HEK293T (cell line): Measurements from ENCODE around the gene BICD2.
A peak's percentile ranks its signal among the peaks of the same experiment; 100 is the strongest.

ENCODE experiments used
- CTCF ChIA-PET: fragments of 350-600 bp; formaldehyde crosslinking; extraction: SDS; loops from one replicate; lab custom pipeline; 2021; ENCODE audit warnings: antibody characterized with exemption, inconsistent platforms; lab: Yijun Ruan, JAX
- POLR2A ChIA-PET: fragments of 350-600 bp; formaldehyde crosslinking; extraction: SDS; loops from one replicate; lab custom pipeline; 2020; ENCODE audit warnings: antibody characterized with exemption, inconsistent platforms; lab: Yijun Ruan, JAX
- DNase-seq: peaks from one replicate; pipeline ENCODE4 v3.0.0; 2012; ENCODE audit warnings: mixed read lengths; ENCODE audit errors: extremely low spot score
- ARNT ChIP-seq: fragments of 450-650 bp; IDR thresholded peaks from 2 replicates; pipeline ENCODE4 v1.6.1; 2017; ENCODE audit warnings: mild to moderate bottlenecking
- BHLHE40 ChIP-seq: fragments of 450-650 bp; IDR thresholded peaks from 2 replicates; pipeline ENCODE4 v1.6.1; 2016; ENCODE audit warnings: mild to moderate bottlenecking, moderate library complexity, borderline replicate concordance
- CTBP1 ChIP-seq: fragments of 450-650 bp; IDR thresholded peaks from 2 replicates; pipeline ENCODE4 v1.6.1; 2016; ENCODE audit warnings: borderline replicate concordance
- ELF4 ChIP-seq: fragments of 450-650 bp; IDR thresholded peaks from 2 replicates; pipeline ENCODE4 v1.6.1; 2017; ENCODE audit warnings: antibody characterized with exemption
- FOXA1 ChIP-seq: fragments of 450-650 bp; IDR thresholded peaks from 2 replicates; pipeline ENCODE4 v1.6.1; 2016; ENCODE audit warnings: mild to moderate bottlenecking
- FOXK2 ChIP-seq: fragments of 450-650 bp; IDR thresholded peaks from 2 replicates; pipeline ENCODE4 v1.6.1; 2016; ENCODE audit warnings: mild to moderate bottlenecking
- FOXM1 ChIP-seq: fragments of 450-650 bp; IDR thresholded peaks from 2 replicates; pipeline ENCODE4 v1.6.1; 2017; ENCODE audit warnings: mild to moderate bottlenecking, borderline replicate concordance
- HDGF ChIP-seq: fragments of 450-650 bp; IDR thresholded peaks from 2 replicates; pipeline ENCODE4 v1.6.1; 2017; ENCODE audit warnings: antibody characterized with exemption, borderline replicate concordance
- L3MBTL2 ChIP-seq: fragments of 450-650 bp; conservative IDR thresholded peaks from 2 replicates; pipeline ENCODE4 v1.6.1; 2016; ENCODE audit warnings: mild to moderate bottlenecking
- LEF1 ChIP-seq: fragments of 450-650 bp; IDR thresholded peaks from 2 replicates; pipeline ENCODE4 v1.6.1; 2017; ENCODE audit warnings: mild to moderate bottlenecking, borderline replicate concordance
- NFRKB ChIP-seq: fragments of 450-650 bp; IDR thresholded peaks from 2 replicates; pipeline ENCODE4 v1.6.1; 2016; ENCODE audit warnings: mild to moderate bottlenecking, moderate library complexity
- SP1 ChIP-seq: fragments of 450-650 bp; IDR thresholded peaks from 2 replicates; pipeline ENCODE4 v1.6.1; 2017
- SUZ12 ChIP-seq: fragments of 450-650 bp; IDR thresholded peaks from 2 replicates; pipeline ENCODE4 v1.6.1; 2016; ENCODE audit warnings: mild to moderate bottlenecking
- TARDBP ChIP-seq: fragments of 450-650 bp; IDR thresholded peaks from 2 replicates; pipeline ENCODE4 v1.6.1; 2016
- ZNF384 ChIP-seq: fragments of 450-650 bp; IDR thresholded peaks from 2 replicates; pipeline ENCODE4 v1.6.1; 2016
- TF ChIP-seq, protein P1 (sequence below): fragments of 450-650 bp; IDR thresholded peaks from 2 replicates; pipeline ENCODE4 v1.6.1; 2016

BICD2 gene

DNA sequence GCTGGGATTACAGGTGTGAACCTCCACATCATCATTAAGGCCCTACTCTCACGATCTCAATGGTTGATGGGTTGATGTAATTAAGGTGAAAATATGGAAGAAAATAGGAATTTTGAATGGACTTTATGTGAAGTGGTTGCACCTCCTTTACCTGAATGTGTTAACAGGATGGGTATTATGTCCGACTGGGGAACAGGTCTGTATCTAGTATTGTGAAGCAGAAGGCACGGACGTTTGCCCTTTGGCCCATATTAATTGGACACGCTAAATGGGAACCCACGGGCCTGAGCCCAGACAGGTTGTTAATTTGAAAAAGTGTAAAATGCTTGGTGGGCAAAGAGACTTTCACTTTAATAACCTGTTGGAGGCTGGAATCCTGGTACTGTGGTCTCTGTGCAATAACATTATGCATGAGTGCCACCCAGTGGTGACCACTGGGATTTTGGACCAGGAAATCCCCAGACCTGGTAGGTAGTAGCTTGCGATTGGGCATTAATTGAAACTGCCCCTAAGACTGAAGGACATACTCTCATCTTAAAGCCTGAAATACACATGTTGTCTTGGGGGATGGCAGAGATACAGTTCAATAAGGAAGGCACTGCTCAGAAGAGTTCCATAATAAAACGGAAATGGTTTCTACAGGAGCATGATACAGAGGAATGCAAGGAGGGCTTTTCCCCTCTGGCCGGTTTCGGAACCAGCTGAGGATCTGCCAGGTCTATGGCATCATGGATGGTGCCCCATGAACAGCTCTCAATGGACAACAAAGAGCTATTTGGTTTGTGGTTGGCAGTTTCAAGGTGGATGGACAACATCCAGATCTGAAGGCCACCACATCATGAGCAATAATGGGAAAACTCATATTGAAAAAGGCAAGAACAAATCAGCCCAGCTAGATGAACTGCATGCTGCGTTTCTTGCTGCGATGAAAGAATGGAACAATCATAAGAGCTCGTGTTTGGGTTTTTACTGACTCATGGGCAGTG lies 26.2 kb upstream of the BICD2 start:
- DNase-seq: peak; percentile 80
- CTCF ChIA-PET: interaction anchor here (0.6 to 1.9 kb wide), 9 partner anchors 22 to 1800 kb away, joined by 3 to 20 read pairs (median 5); no protein-coding TSS in a partner anchor
- TF ChIP-seq FOXK2 (no peak), BHLHE40 (no peak), HDGF (no peak), FOXM1 (no peak), ELF4 (no peak), SUZ12 (no peak)
- TF ChIP-seq, protein P1, sequence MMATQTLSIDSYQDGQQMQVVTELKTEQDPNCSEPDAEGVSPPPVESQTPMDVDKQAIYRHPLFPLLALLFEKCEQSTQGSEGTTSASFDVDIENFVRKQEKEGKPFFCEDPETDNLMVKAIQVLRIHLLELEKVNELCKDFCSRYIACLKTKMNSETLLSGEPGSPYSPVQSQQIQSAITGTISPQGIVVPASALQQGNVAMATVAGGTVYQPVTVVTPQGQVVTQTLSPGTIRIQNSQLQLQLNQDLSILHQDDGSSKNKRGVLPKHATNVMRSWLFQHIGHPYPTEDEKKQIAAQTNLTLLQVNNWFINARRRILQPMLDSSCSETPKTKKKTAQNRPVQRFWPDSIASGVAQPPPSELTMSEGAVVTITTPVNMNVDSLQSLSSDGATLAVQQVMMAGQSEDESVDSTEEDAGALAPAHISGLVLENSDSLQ: no peak
- POLR2A ChIA-PET: interaction anchor here (0.9 to 1.1 kb wide), 2 partner anchors 26 to 120 kb away, joined by 4 read pairs; partner anchors contain the start of gene IPPK

DNA sequence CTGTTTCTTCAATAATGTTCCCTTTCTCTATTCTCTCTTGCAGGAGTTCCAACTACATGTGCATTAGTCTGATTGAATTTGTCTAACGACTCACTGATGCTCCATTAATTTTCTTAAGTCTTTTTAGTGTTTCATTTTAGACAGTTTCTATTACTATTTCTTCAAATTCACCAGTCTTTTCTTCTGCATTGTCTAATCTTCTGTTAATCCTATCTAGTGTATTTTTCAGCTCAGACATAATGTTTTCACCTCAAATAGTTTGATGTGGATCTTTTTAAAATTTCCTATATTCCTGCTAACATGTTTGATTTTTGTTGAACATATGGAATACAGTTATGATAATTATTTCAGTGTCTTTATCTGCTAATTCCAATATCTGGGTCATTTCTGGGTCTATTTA lies 21.7 kb upstream of the BICD2 start:
- ChIA-PET CTCF (no interaction called here), POLR2A (no interaction called here)
- TF ChIP-seq SUZ12 (no peak), CTBP1 (no peak), SP1 (no peak), L3MBTL2 (no peak), FOXK2 (no peak), NFRKB (no peak), FOXA1 (no peak), ELF4 (no peak)
- TF ChIP-seq, protein P1: no peak
- no peak for DNase-seq

DNA sequence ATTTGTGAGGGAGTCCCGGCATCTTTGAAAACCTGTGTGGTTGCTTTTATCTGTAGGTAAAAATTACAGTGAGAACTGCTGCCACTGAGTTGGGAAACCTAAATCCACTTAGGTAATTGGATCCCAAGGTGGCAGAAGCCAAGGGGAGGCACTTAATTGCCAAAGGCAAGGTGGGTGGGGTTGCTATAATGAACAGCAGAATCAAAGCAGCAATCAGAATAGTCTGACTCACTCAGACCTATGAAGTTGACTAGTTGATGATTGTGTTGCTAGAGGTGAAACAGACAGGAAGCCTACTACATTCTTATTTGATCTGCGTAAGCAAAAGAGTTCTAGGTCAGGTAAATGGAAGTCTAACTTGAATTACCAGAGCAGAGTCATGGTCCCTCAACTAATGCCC lies 17.3 kb upstream of the BICD2 start:
- TF ChIP-seq FOXM1 (no peak), FOXK2 (no peak), FOXA1 (no peak), SP1 (no peak), L3MBTL2 (no peak), LEF1 (no peak), ELF4 (no peak), HDGF (no peak), SUZ12 (no peak)
- TF ChIP-seq, protein P1: no peak
- ChIA-PET CTCF (no interaction called here), POLR2A (no interaction called here)
- no peak for DNase-seq

DNA sequence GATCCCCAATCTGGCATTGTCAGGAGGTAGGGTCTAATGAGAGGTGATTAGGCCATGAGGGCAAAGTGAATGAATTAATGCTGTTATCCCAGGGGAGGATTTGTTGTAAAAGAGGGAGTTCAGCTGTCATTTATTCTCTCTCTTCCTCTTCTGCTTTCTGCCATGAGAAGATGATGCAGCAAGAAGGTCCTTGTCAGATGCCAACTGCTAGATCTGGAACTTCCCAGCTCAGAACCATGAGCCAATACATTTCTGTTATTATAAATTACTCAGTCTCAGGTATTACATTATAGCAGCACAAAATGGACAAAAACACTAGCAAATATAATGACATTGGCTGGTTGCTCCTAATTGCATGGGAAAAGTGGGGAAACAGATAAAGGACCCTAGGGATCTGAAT lies 15.6 kb upstream of the BICD2 start:
- DNase-seq: no peak
- CTCF ChIA-PET: no interaction called here
- no peak for TF ChIP-seq FOXM1
- TF ChIP-seq SP1: no peak
- no peak for TF ChIP-seq LEF1
- TF ChIP-seq SUZ12: no peak
- POLR2A ChIA-PET: no interaction called here

DNA sequence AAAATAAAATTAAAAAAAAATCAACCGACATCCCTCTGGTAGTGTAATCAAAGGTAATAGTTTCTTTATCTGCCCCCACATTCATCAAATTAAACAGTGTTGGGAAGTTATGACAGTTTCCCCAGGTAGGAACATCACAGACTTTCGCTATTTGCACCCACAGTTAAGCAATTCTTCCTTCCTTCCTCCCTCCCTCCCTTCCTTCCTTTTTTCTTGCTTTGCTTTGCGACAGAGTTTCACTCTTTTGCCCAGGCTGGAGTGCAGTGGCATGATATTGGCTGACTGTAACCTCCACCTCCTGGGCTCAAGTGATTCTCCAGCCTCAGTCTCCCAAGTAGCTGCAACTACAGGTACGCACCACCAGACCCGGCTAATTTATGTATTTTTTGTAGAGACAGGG lies 10.8 kb upstream of the BICD2 start:
- DNase-seq: no peak
- ChIA-PET POLR2A (no interaction called here), CTCF (no interaction called here)
- TF ChIP-seq SUZ12 (no peak), NFRKB (no peak), ZNF384 (no peak), ELF4 (no peak), CTBP1 (no peak), ARNT (no peak), L3MBTL2 (no peak), LEF1 (no peak), FOXA1 (no peak), HDGF (no peak), FOXK2 (no peak), FOXM1 (no peak), TARDBP (no peak)
- TF ChIP-seq, protein P1: no peak

DNA sequence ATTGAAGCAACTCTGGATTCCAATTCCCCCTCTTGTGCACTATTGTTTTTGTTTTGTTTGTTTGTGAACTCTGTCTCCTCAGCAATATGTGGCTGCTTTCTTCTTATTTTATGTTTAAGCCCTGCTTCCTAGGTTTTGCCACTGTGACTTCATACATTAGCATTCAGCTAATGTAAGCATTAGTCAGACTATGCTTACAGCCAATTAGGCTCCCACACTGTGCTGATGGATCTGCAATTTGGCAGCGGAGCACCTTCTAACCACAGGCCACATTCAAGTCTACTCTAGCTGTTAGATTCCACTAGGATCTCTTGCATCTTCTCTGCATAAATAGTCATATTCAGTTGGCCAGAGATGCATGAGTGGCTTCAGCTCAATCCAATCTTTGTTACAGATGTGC lies 9.6 kb upstream of the BICD2 start:
- POLR2A ChIA-PET: no interaction called here
- no peak for TF ChIP-seq SP1
- TF ChIP-seq LEF1: no peak
- no peak for TF ChIP-seq NFRKB
- no peak for TF ChIP-seq ELF4
- no peak for TF ChIP-seq FOXA1
- no peak for TF ChIP-seq ZNF384
- no peak for TF ChIP-seq SUZ12
- no peak for TF ChIP-seq FOXK2
- no peak for TF ChIP-seq TARDBP
- TF ChIP-seq CTBP1: no peak
- no peak for TF ChIP-seq FOXM1
- TF ChIP-seq HDGF: no peak
- no peak for TF ChIP-seq L3MBTL2
- TF ChIP-seq, protein P1: no peak
- TF ChIP-seq BHLHE40: no peak
- CTCF ChIA-PET: no interaction called here
- DNase-seq: no peak
